Measurements from ENCODE around the gene DHDH. TPM values are rescaled to one million over a fixed set of nuclear protein-coding genes. Genes with fewer than 3 reads are reported as not detected.
A peak's percentile ranks its signal among the peaks of the same experiment; 100 is the strongest.

Gene DHDH
- total and polyA plus RNA-seq, 2 of the 13 experiments (the other 11 are each of a cell fraction or from before 2014, with no cell fraction given) = 0.13 to 0.91 TPM

- peaks cover 3 to 11% of the 10 kb centered on the region in 2 experiments for H3K36me3 ChIP-seq (replicated peaks in 1 of 2; ENCODE audit: control insufficient read depth in 1 of 2, insufficient read depth in 2 of 2, low read length in 2 of 2)
- ChIA-PET CTCF (ENCODE audit: low intra/inter-chr PET ratio, low total read pairs) (no interaction called here), POLR2A (interaction anchor here (0.6 to 2.8 kb wide), 16 partner anchors 9 to 369 kb away, joined by 3 to 35 read pairs (median 12); partner anchors contain the start of genes BAX, DHDH, GYS1 and NUCB1)
- peak overlapping the region; percentile 97 for H3K4me2 ChIP-seq (ENCODE audit: low read depth, low read length)
- 13% methylated on average over 12 of the region's 12 CpGs for WGBS (ENCODE audit: low lambda C conversion rate)
- no peaks in the 10 kb centered on the region; a peak in 1 of 5 replicates for H3K27me3 ChIP-seq (ENCODE audit: control insufficient read depth in 1 of 2, insufficient read depth in 2 of 2, low read length in 2 of 2)
- peak overlapping the region; percentile 98 for H3K9ac ChIP-seq (ENCODE audit: insufficient read depth, low read depth, low read length)
- peaks cover 26% of the 10 kb centered on the region for H3K79me2 ChIP-seq (ENCODE audit: insufficient read depth, low read length)
- H3K4me3 ChIP-seq (replicated peaks in 1 of 3; ENCODE audit: insufficient read depth in 1 of 3, low read depth in 2 of 3, low read length in 3 of 3) = peak overlapping the region; percentile 63 to 80 (median 80); a peak in 5 of 6 replicates
- H3K9me3 ChIP-seq (ENCODE audit: low read length) = no peaks in the 10 kb centered on the region
- BruUV-seq (replicated peaks) = TSS peak; percentile 54
- H4K20me1 ChIP-seq (ENCODE audit: insufficient read depth, low read length) = peaks cover 15% of the 10 kb centered on the region
- peak; percentile 0; the same call in 1 of the 3 replicates for ATAC-seq
- in situ Hi-C loops (cut with HindIII; ENCODE audit: extremely low pct_ligation_motif_present, low pct_unique_long_range_greater_than_20kb) (loop anchor here (5.0 kb wide), 1 partner anchor 89 kb away; the partner anchor contains the start of gene PPP1R15A), intact Hi-C loops (cut with micrococcal nuclease; ENCODE audit: unreplicated experiment) (loop anchor here (2.0 to 10.0 kb wide), 3 partner anchors 61 to 177 kb away; partner anchors contain the start of genes NUCB1 and PPP1R15A)
- no peak for DNase-seq (ENCODE audit: low spot score)
- no peak overlapping the region for H2AFZ ChIP-seq (ENCODE audit: low read length)
- H3K27ac ChIP-seq (ENCODE audit: extremely low read length, insufficient read depth, low read length) = peak overlapping the region; percentile 100
- FAIRE-seq = no peak
- peaks cover 66% of the 10 kb centered on the region for H3K4me1 ChIP-seq (ENCODE audit: insufficient read depth, low read length)
- TF ChIP-seq ZC3H13 (CRISPR knock-in tag; IDR thresholded peaks at IDR 0.05) (no peak), TFDP1 (CRISPR knock-in tag; IDR thresholded peaks at IDR 0.05; ENCODE audit: borderline replicate concordance) (no peak), HIVEP1 (CRISPR knock-in tag; IDR thresholded peaks at IDR 0.05) (no peak; the same call in 1 of the 2 replicates), SAFB2 (CRISPR knock-in tag; IDR thresholded peaks at IDR 0.05; ENCODE audit: borderline replicate concordance, low read depth) (no peak), SMAD3 (CRISPR knock-in tag; IDR thresholded peaks at IDR 0.05) (no peak), ZNF879 (CRISPR knock-in tag; IDR thresholded peaks at IDR 0.05) (0 out of 2 replicates have a peak, but pooled peaks have one; percentile 53), NPAS2 (CRISPR knock-in tag; IDR thresholded peaks at IDR 0.05; ENCODE audit: borderline replicate concordance) (no peak), MAX (IDR thresholded peaks at IDR 0.05) (peak; percentile 20), ZNF552 (CRISPR knock-in tag; IDR thresholded peaks at IDR 0.05; ENCODE audit: borderline replicate concordance) (peak; percentile 3; the same call in 1 of the 2 replicates), ZNF781 (CRISPR knock-in tag; IDR thresholded peaks at IDR 0.05; ENCODE audit: borderline replicate concordance, not compliant biosample characterization) (no peak), NFRKB (IDR thresholded peaks at IDR 0.05) (no peak), ELF4 (CRISPR knock-in tag; IDR thresholded peaks at IDR 0.05; ENCODE audit: borderline replicate concordance) (no peak), ZNF276 (CRISPR knock-in tag; IDR thresholded peaks at IDR 0.05; ENCODE audit: low read depth) (no peak), ATF2 (CRISPR knock-in tag; IDR thresholded peaks at IDR 0.05) (no peak)
- TF ChIP-seq, protein P1, sequence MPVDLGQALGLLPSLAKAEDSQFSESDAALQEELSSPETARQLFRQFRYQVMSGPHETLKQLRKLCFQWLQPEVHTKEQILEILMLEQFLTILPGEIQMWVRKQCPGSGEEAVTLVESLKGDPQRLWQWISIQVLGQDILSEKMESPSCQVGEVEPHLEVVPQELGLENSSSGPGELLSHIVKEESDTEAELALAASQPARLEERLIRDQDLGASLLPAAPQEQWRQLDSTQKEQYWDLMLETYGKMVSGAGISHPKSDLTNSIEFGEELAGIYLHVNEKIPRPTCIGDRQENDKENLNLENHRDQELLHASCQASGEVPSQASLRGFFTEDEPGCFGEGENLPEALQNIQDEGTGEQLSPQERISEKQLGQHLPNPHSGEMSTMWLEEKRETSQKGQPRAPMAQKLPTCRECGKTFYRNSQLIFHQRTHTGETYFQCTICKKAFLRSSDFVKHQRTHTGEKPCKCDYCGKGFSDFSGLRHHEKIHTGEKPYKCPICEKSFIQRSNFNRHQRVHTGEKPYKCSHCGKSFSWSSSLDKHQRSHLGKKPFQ (CRISPR knock-in tag; IDR thresholded peaks at IDR 0.05; ENCODE audit: insufficient replicate concordance) = peak; percentile 76
- TF ChIP-seq, protein P2, sequence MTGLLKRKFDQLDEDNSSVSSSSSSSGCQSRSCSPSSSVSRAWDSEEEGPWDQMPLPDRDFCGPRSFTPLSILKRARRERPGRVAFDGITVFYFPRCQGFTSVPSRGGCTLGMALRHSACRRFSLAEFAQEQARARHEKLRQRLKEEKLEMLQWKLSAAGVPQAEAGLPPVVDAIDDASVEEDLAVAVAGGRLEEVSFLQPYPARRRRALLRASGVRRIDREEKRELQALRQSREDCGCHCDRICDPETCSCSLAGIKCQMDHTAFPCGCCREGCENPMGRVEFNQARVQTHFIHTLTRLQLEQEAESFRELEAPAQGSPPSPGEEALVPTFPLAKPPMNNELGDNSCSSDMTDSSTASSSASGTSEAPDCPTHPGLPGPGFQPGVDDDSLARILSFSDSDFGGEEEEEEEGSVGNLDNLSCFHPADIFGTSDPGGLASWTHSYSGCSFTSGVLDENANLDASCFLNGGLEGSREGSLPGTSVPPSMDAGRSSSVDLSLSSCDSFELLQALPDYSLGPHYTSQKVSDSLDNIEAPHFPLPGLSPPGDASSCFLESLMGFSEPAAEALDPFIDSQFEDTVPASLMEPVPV (CRISPR knock-in tag; IDR thresholded peaks at IDR 0.05) = 0 out of 2 replicates have a peak, but pooled peaks have one; percentile 4
Observed at GRCh38 chr19:48961673-48962028, 28.2 kb downstream of the DHDH start.
